GM12878 (cell line): ENCODE data around the gene PRDM16. TPM values are rescaled to one million over a fixed set of nuclear protein-coding genes. Genes with fewer than 3 reads are reported as not detected.

Experiments
- EP300 ChIP-seq, 2 experiments: fragments of 150-350 bp in 1 of 2; IDR thresholded peaks; 2 replicates each; pipeline ENCODE4 v1.6.1; 2011 to 2012; ENCODE audit warnings: low read depth in 2 of 2, low read length in 2 of 2, borderline replicate concordance in 1 of 2, improper control_type of control experiment in 1 of 2, inconsistent platforms in 1 of 2; ENCODE audit not compliant: control insufficient read depth in 1 of 2
- FOS ChIP-seq: IDR thresholded peaks from 3 replicates; pipeline ENCODE4 v1.6.1; 2011; ENCODE audit warnings: borderline replicate concordance; ENCODE audit not compliant: insufficient read length; ENCODE audit errors: extremely low read depth
- FOXM1 ChIP-seq: IDR thresholded peaks from 2 replicates; pipeline ENCODE4 v1.6.1; 2012; ENCODE audit warnings: low read depth, mild to moderate bottlenecking, inconsistent platforms, low read length, moderate library complexity
- HDAC2 ChIP-seq: fragments of 200-600 bp; sonication (generic); IDR thresholded peaks from 2 replicates; pipeline ENCODE4 v1.6.1; 2017
- MTA2 ChIP-seq: fragments of 450-650 bp; IDR thresholded peaks from 2 replicates; pipeline ENCODE4 v1.6.1; 2016; ENCODE audit warnings: low read depth, mild to moderate bottlenecking, moderate library complexity
- MYB ChIP-seq: fragments of 150-350 bp; IDR thresholded peaks from 2 replicates; pipeline ENCODE4 v1.6.1; 2014; ENCODE audit warnings: mild to moderate bottlenecking, low read depth, low read length, borderline replicate concordance
- PAX5 ChIP-seq: IDR thresholded peaks from 2 replicates; pipeline ENCODE4 v1.6.1; 2011; ENCODE audit warnings: low read depth, low read length, borderline replicate concordance
- PAX8 ChIP-seq: fragments of 450-650 bp; IDR thresholded peaks from 2 replicates; pipeline ENCODE4 v1.6.1; 2017; ENCODE audit warnings: mild to moderate bottlenecking, moderate library complexity
- SMAD5 ChIP-seq: IDR thresholded peaks from 2 replicates; pipeline ENCODE4 v1.6.1; 2016; ENCODE audit warnings: antibody characterized with exemption, low read depth
- ZNF274 ChIP-seq: IDR thresholded peaks from one replicate; pipeline ENCODE4 v1.8.0; 2011; ENCODE audit not compliant: insufficient read length, insufficient read depth
- polyA plus RNA-seq, 11 experiments: library from polyadenylated mRNA; depleted of rRNA in 4 of 11; unstranded in 6 of 11; stranded (reverse) in 5 of 11; fragments of >200 nt; fragmentation: Nextera tagmentation in 4 of 11; fragmentation: Illumina TruSeq in 1 of 11; extraction: Ambion mirVana in 4 of 11; extraction: Trizol in 1 of 11; gene quantifications; 1 replicate in 1 of 11; 2 replicates in 10 of 11; pipeline versions ENCODE4 v1.2.1 to v1.2.3, GENCODE V29; 2011 to 2016; ENCODE audit warnings: inconsistent platforms in 2 of 11, missing spikeins in 2 of 11, low read depth in 1 of 11
- total RNA-seq, 4 experiments: library from RNA; depleted of rRNA in 3 of 4; stranded (reverse); fragments of >200 nt in 3 of 4; fragmentation: Illumina TruSeq in 1 of 4; extraction: Trizol in 1 of 4; gene quantifications; 2 replicates each; pipeline versions ENCODE4 v1.2.1 to v1.2.3, GENCODE V29; 2013 to 2021
- TF ChIP-seq, protein P1 (sequence below): fragments of 450-650 bp; conservative IDR thresholded peaks from 2 replicates; pipeline ENCODE4 v1.6.1; 2017; ENCODE audit warnings: mild to moderate bottlenecking, moderate library complexity
- TF ChIP-seq, protein P2 (sequence below): fragments of 450-650 bp; formaldehyde crosslinking; IDR thresholded peaks from 2 replicates; pipeline ENCODE4 v1.4.0; 2020; ENCODE audit warnings: mild to moderate bottlenecking, moderate library complexity
- TF ChIP-seq, protein P3 (sequence below): fragments of 450-650 bp; IDR thresholded peaks from 2 replicates; pipeline ENCODE4 v1.6.1; 2017; ENCODE audit warnings: mild to moderate bottlenecking, low read depth, inconsistent platforms; ENCODE audit not compliant: poor library complexity, severe bottlenecking

PRDM16 gene
- total and polyA plus RNA-seq, 10 of the 15 experiments (the other 5 are each of a cell fraction or from before 2014, with no cell fraction given), result 0.03 TPM; not detected in 9

DNA sequence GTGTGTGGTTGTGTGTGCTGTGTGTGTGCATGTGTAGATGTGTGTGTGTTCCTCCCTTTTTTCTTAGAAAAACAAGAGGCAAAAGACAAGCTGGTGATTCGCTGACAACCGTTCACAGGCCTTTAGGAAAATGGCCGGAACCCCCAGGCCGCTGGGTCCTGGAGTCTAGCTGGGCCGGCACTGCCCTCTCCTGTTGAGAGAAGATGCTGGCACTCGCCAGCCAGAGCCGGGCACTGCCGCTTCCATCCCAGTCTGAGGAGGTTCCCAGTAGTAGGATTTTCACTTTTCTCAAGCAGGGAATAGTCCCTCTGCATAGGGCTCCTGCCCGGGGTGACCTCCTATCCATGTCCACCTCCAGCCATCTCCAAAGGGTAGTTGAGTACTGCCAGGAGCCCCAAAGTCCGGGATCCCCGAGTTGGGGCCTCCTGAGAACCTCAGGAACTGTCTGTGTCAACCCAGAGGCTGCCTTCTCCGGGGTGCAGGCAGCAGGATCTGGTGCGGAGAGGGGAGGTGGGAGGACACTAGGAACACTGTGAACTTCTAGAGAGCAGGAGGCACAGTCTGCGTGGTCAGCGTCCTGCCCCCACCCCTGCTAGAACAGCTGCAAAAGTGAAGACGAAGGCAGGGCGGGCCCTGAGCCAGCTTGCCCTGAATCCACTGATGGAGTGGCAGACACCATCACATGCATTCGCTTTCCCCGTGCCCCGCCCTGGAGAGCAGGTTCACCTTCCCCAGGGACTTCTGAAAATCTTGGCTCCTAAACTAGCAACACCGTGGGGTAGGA is 341.3 kb downstream of the PRDM16 start (continued):
- no peak for TF ChIP-seq FOXM1
- TF ChIP-seq MYB, result no peak
- TF ChIP-seq, protein P1, sequence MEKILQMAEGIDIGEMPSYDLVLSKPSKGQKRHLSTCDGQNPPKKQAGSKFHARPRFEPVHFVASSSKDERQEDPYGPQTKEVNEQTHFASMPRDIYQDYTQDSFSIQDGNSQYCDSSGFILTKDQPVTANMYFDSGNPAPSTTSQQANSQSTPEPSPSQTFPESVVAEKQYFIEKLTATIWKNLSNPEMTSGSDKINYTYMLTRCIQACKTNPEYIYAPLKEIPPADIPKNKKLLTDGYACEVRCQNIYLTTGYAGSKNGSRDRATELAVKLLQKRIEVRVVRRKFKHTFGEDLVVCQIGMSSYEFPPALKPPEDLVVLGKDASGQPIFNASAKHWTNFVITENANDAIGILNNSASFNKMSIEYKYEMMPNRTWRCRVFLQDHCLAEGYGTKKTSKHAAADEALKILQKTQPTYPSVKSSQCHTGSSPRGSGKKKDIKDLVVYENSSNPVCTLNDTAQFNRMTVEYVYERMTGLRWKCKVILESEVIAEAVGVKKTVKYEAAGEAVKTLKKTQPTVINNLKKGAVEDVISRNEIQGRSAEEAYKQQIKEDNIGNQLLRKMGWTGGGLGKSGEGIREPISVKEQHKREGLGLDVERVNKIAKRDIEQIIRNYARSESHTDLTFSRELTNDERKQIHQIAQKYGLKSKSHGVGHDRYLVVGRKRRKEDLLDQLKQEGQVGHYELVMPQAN, result no peak
- TF ChIP-seq PAX5, result no peak
- TF ChIP-seq, protein P2, sequence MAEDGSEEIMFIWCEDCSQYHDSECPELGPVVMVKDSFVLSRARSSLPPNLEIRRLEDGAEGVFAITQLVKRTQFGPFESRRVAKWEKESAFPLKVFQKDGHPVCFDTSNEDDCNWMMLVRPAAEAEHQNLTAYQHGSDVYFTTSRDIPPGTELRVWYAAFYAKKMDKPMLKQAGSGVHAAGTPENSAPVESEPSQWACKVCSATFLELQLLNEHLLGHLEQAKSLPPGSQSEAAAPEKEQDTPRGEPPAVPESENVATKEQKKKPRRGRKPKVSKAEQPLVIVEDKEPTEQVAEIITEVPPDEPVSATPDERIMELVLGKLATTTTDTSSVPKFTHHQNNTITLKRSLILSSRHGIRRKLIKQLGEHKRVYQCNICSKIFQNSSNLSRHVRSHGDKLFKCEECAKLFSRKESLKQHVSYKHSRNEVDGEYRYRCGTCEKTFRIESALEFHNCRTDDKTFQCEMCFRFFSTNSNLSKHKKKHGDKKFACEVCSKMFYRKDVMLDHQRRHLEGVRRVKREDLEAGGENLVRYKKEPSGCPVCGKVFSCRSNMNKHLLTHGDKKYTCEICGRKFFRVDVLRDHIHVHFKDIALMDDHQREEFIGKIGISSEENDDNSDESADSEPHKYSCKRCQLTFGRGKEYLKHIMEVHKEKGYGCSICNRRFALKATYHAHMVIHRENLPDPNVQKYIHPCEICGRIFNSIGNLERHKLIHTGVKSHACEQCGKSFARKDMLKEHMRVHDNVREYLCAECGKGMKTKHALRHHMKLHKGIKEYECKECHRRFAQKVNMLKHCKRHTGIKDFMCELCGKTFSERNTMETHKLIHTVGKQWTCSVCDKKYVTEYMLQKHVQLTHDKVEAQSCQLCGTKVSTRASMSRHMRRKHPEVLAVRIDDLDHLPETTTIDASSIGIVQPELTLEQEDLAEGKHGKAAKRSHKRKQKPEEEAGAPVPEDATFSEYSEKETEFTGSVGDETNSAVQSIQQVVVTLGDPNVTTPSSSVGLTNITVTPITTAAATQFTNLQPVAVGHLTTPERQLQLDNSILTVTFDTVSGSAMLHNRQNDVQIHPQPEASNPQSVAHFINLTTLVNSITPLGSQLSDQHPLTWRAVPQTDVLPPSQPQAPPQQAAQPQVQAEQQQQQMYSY (CRISPR knock-in tag), result no peak
- TF ChIP-seq MTA2, result no peak
- no peak for TF ChIP-seq PAX8
- no peak for TF ChIP-seq EP300 (IDR thresholded peaks at IDR 0.05; ENCODE audit: borderline replicate concordance in 1 of 2, control insufficient read depth in 1 of 2, low read depth in 2 of 2, low read length in 2 of 2)
- TF ChIP-seq ZNF274, result no peak
- TF ChIP-seq SMAD5, result no peak
- TF ChIP-seq, protein P3, sequence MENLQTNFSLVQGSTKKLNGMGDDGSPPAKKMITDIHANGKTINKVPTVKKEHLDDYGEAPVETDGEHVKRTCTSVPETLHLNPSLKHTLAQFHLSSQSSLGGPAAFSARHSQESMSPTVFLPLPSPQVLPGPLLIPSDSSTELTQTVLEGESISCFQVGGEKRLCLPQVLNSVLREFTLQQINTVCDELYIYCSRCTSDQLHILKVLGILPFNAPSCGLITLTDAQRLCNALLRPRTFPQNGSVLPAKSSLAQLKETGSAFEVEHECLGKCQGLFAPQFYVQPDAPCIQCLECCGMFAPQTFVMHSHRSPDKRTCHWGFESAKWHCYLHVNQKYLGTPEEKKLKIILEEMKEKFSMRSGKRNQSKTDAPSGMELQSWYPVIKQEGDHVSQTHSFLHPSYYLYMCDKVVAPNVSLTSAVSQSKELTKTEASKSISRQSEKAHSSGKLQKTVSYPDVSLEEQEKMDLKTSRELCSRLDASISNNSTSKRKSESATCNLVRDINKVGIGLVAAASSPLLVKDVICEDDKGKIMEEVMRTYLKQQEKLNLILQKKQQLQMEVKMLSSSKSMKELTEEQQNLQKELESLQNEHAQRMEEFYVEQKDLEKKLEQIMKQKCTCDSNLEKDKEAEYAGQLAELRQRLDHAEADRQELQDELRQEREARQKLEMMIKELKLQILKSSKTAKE, result no peak
- TF ChIP-seq FOS, result no peak
- no peak for TF ChIP-seq HDAC2
- TF ChIP-seq, all 136 proteins: peak for 0
